K562 (cell line): ENCODE measurements around the gene PYROXD2. TPM values are rescaled to one million over a fixed set of nuclear protein-coding genes. Genes with fewer than 3 reads are reported as not detected.

ENCODE experiments used
- ARID3A ChIP-seq: IDR thresholded peaks from 2 replicates; pipeline ENCODE4 v1.6.1; 2012; ENCODE audit warnings: low read depth, low read length, improper control_type of control experiment, borderline replicate concordance
- ELK3 ChIP-seq: fragments of 450-650 bp; formaldehyde crosslinking; IDR thresholded peaks from 2 replicates; pipeline ENCODE4 v1.4.0; 2020; ENCODE audit warnings: mild to moderate bottlenecking
- HDAC2 ChIP-seq: fragments of 450-650 bp; IDR thresholded peaks from 2 replicates; pipeline ENCODE4 v1.6.1; 2016; ENCODE audit warnings: mild to moderate bottlenecking
- HEY1 ChIP-seq: fragments of 250-450 bp; sonication (Bioruptor Pico); IDR thresholded peaks from 2 replicates; pipeline ENCODE4 v1.5.0; 2020; ENCODE audit warnings: mild to moderate bottlenecking, moderate library complexity, borderline replicate concordance
- HMG20B ChIP-seq: fragments of 250-450 bp; sonication (Bioruptor Pico); IDR thresholded peaks from 2 replicates; pipeline ENCODE4 v1.5.0; 2021; ENCODE audit warnings: mild to moderate bottlenecking
- KDM2B ChIP-seq: fragments of 250-450 bp; sonication (Bioruptor Pico); IDR thresholded peaks from 2 replicates; pipeline ENCODE4 v1.8.0; 2021; ENCODE audit warnings: mild to moderate bottlenecking, moderate library complexity
- MAFK ChIP-seq: IDR thresholded peaks from 2 replicates; pipeline ENCODE4 v1.6.1; 2011; ENCODE audit warnings: low read length, improper control_type of control experiment
- MAZ ChIP-seq, 2 experiments: fragments of 450-650 bp in 1 of 2; sonication (generic) in 1 of 2; formaldehyde crosslinking; IDR thresholded peaks in 1 of 2; conservative IDR thresholded peaks in 1 of 2; 2 replicates each; pipeline versions ENCODE4 v1.4.0 to v1.5.0; 2020; ENCODE audit warnings: mild to moderate bottlenecking in 1 of 2, missing genetic modification reagents in 1 of 2
- MEF2A ChIP-seq: IDR thresholded peaks from 2 replicates; pipeline ENCODE4 v1.6.1; 2011; ENCODE audit warnings: low read depth, mild to moderate bottlenecking, low read length, moderate library complexity; ENCODE audit not compliant: control insufficient read depth
- NCOA4 ChIP-seq: fragments of 450-650 bp; IDR thresholded peaks from 2 replicates; pipeline ENCODE4 v1.6.1; 2018; ENCODE audit warnings: mild to moderate bottlenecking; ENCODE audit not compliant: partially characterized antibody
- NFE2L1 ChIP-seq: fragments of 450-650 bp; IDR thresholded peaks from 2 replicates; pipeline ENCODE4 v1.6.1; 2016; ENCODE audit warnings: missing genetic modification characterization, low read depth, mild to moderate bottlenecking, missing compliant biosample characterization, moderate library complexity, borderline replicate concordance
- NFRKB ChIP-seq: fragments of 450-650 bp; IDR thresholded peaks from 2 replicates; pipeline ENCODE4 v1.6.1; 2016; ENCODE audit warnings: low read depth
- PCBP1 ChIP-seq: fragments of 200-400 bp; formaldehyde crosslinking; IDR thresholded peaks from 2 replicates; pipeline ENCODE4 v1.6.1; 2018; ENCODE audit warnings: mild to moderate bottlenecking, low read depth, low read length; ENCODE audit not compliant: poor library complexity, severe bottlenecking
- SMARCB1 ChIP-seq: IDR thresholded peaks from 2 replicates; pipeline ENCODE4 v1.6.1; 2011; ENCODE audit warnings: improper control_type of control experiment, low read depth; ENCODE audit not compliant: insufficient read length
- ZNF239 ChIP-seq: fragments of 250-450 bp; sonication (Bioruptor Pico); IDR thresholded peaks from 2 replicates; pipeline ENCODE4 v1.4.0; 2020; ENCODE audit warnings: mild to moderate bottlenecking
- ZNF24 ChIP-seq: fragments of 450-650 bp; IDR thresholded peaks from 2 replicates; pipeline ENCODE4 v1.6.1; 2016
- ZNF311 ChIP-seq: fragments of 250-450 bp; sonication (Bioruptor Pico); IDR thresholded peaks from 2 replicates; pipeline ENCODE4 v1.4.0; 2020; ENCODE audit warnings: mild to moderate bottlenecking, moderate library complexity
- ZNF584 ChIP-seq: fragments of 200-800 bp; sonication (Bioruptor generic); IDR thresholded peaks from 2 replicates; pipeline ENCODE4 v1.6.1; 2016; ENCODE audit warnings: low read depth, mild to moderate bottlenecking, missing genetic modification characterization, missing compliant biosample characterization
- polyA plus RNA-seq, 8 experiments: library from polyadenylated mRNA; depleted of rRNA in 4 of 8; stranded (reverse) in 5 of 8; unstranded in 3 of 8; fragments of >200 nt; fragmentation: Nextera tagmentation in 2 of 8; fragmentation: Illumina TruSeq in 1 of 8; extraction: Ambion mirVana in 2 of 8; extraction: Trizol in 1 of 8; gene quantifications; 2 replicates each; pipeline versions ENCODE4 v1.2.1 to v1.2.3, GENCODE V29; 2011 to 2014; ENCODE audit warnings: inconsistent platforms in 1 of 8, missing spikeins in 1 of 8
- total RNA-seq, 7 experiments: library from RNA; depleted of rRNA in 6 of 7; stranded (reverse); fragments of >200 nt in 6 of 7; fragmentation: Illumina TruSeq in 2 of 7; extraction: Trizol in 2 of 7; gene quantifications; 2 replicates each; pipeline versions ENCODE4 v1.2.1 to v1.2.3, GENCODE V29; 2011 to 2021; ENCODE audit warnings: low replicate concordance in 1 of 7
- TF ChIP-seq, protein P1 (sequence below): sonication (generic); formaldehyde crosslinking; IDR thresholded peaks from 2 replicates; pipeline ENCODE4 v1.8.1; 2022; ENCODE audit warnings: missing genetic modification reagents
- TF ChIP-seq, protein P2 (sequence below), 2 experiments: IDR thresholded peaks; 2 replicates each; pipeline ENCODE4 v1.6.1; 2011; ENCODE audit warnings: borderline replicate concordance in 1 of 2, control low read depth in 1 of 2, low read depth in 1 of 2, low read length in 1 of 2, mild to moderate bottlenecking in 1 of 2, mixed read lengths in 1 of 2, moderate library complexity in 1 of 2; ENCODE audit not compliant: insufficient read depth in 1 of 2, insufficient read length in 1 of 2, poor library complexity in 1 of 2, severe bottlenecking in 1 of 2; ENCODE audit errors: extremely low read depth in 1 of 2

PYROXD2 gene
- total and polyA plus RNA-seq, 9 of the 15 experiments (the other 6 are each of a cell fraction or from before 2014, with no cell fraction given), result 0.14 to 1.4 (median 0.58) TPM

- TF ChIP-seq ZNF24, result no peak
- peak; percentile 27; the same call in 1 of the 2 replicates for TF ChIP-seq ARID3A
- TF ChIP-seq KDM2B (CRISPR knock-in tag), result no peak
- TF ChIP-seq SMARCB1, result no peak
- TF ChIP-seq NCOA4, result no peak
- TF ChIP-seq HEY1 (CRISPR knock-in tag), result no peak
- TF ChIP-seq NFE2L1 (tag), result no peak
- no peak for TF ChIP-seq ZNF584
- TF ChIP-seq MAZ (CRISPR knock-in tag; conservative IDR thresholded peaks at IDR 0.05 in 1 of 2, IDR thresholded peaks at IDR 0.05 in 1 of 2), result 0 out of 4 replicates have a peak, but pooled peaks of 1 of the 2 experiments have one; percentile 16
- TF ChIP-seq HMG20B, result no peak
- peak; percentile 76 for TF ChIP-seq HDAC2
- no peak for TF ChIP-seq NFRKB
- no peak for TF ChIP-seq PCBP1
- no peak for TF ChIP-seq ELK3 (CRISPR knock-in tag)
- TF ChIP-seq ZNF239 (CRISPR knock-in tag), result no peak
- no peak for TF ChIP-seq ZNF311
- TF ChIP-seq, protein P1, sequence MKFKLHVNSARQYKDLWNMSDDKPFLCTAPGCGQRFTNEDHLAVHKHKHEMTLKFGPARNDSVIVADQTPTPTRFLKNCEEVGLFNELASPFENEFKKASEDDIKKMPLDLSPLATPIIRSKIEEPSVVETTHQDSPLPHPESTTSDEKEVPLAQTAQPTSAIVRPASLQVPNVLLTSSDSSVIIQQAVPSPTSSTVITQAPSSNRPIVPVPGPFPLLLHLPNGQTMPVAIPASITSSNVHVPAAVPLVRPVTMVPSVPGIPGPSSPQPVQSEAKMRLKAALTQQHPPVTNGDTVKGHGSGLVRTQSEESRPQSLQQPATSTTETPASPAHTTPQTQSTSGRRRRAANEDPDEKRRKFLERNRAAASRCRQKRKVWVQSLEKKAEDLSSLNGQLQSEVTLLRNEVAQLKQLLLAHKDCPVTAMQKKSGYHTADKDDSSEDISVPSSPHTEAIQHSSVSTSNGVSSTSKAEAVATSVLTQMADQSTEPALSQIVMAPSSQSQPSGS, result no peak
- TF ChIP-seq MEF2A, result 0 out of 2 replicates have a peak, but pooled peaks have one; percentile 5
- TF ChIP-seq, protein P2, sequence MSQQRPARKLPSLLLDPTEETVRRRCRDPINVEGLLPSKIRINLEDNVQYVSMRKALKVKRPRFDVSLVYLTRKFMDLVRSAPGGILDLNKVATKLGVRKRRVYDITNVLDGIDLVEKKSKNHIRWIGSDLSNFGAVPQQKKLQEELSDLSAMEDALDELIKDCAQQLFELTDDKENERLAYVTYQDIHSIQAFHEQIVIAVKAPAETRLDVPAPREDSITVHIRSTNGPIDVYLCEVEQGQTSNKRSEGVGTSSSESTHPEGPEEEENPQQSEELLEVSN (IDR thresholded peaks at IDR 0.05; ENCODE audit: borderline replicate concordance in 1 of 2, extremely low read depth in 1 of 2, insufficient read depth in 1 of 2, insufficient read length in 1 of 2, low read depth in 1 of 2, low read length in 1 of 2, poor library complexity in 1 of 2, severe bottlenecking in 1 of 2), result no peak
- no peak for TF ChIP-seq MAFK
Observed at GRCh38 chr10:98458809-98459784, 44.1 kb upstream of the PYROXD2 start (continued).
